ENCODE data around the gene LINC01488.

LINC01488 gene

DNA sequence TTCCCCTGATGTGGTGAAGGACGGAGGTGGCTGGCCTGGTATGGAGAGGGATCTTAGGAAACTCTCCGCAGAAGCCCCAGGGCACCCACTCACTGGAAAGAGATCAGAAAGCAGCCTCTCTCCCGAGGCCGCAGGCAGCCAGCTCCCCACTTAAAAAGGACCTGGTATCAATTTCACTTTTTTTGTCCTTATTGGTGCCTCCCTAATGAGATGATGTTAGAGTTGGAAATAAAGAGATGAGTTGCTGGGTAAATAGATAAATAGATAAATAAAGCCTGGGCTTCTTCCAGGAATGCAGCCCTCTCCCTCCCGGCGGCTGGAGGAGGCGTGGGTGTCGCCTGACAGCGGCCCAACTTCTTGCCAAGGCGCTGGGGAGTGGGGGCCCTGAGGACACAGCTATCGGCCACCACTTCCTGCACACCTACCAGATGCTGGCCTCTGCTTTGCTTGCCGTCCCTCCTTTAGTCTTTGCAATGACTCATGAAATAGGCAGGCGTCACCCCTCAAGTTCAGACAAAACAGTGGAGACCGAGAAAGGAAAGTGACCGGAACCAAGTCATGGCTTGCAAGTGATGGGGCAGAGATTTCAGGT is 42.9 kb downstream of the LINC01488 start:
- Histone ChIP-seq H3K4me3 (ENCODE audit: low read depth in 1 of 2, low read length in 2 of 2) (no peak overlapping the region), H3K27ac (ENCODE audit: low read depth, low read length) (no peak overlapping the region), H3K27me3 (ENCODE audit: control insufficient read depth in 1 of 2, insufficient read depth in 2 of 2, low read length in 2 of 2) (peaks cover 0 to 6% of the 10 kb centered on the region in 2 donors), H3K9ac (ENCODE audit: low read length) (no peak overlapping the region), H3K36me3 (ENCODE audit: insufficient read depth, low read length) (no peaks in the 10 kb centered on the region), H3K9me3 (ENCODE audit: low read length) (no peaks in the 10 kb centered on the region), H3K4me1 (ENCODE audit: insufficient read depth, low read length) (no peaks in the 10 kb centered on the region)

- H3K9me3 ChIP-seq (ENCODE audit: low read length), result no peaks in the 10 kb centered on the region
- H3K4me1 ChIP-seq (ENCODE audit: insufficient read depth, low read length), result no peaks in the 10 kb centered on the region
- H3K9ac ChIP-seq (ENCODE audit: low read length), result no peak overlapping the region
- peaks cover 0 to 6% of the 10 kb centered on the region in 2 donors for H3K27me3 ChIP-seq (ENCODE audit: control insufficient read depth in 1 of 2, insufficient read depth in 2 of 2, low read length in 2 of 2)
- H3K4me3 ChIP-seq (ENCODE audit: low read depth in 1 of 2, low read length in 2 of 2), result no peak overlapping the region
- H3K27ac ChIP-seq (ENCODE audit: low read depth, low read length), result no peak overlapping the region
- H3K36me3 ChIP-seq (ENCODE audit: insufficient read depth, low read length), result no peaks in the 10 kb centered on the region
Observed at GRCh38 chr11:69524991-69525411, 43.5 kb downstream of the LINC01488 start.

DNA sequence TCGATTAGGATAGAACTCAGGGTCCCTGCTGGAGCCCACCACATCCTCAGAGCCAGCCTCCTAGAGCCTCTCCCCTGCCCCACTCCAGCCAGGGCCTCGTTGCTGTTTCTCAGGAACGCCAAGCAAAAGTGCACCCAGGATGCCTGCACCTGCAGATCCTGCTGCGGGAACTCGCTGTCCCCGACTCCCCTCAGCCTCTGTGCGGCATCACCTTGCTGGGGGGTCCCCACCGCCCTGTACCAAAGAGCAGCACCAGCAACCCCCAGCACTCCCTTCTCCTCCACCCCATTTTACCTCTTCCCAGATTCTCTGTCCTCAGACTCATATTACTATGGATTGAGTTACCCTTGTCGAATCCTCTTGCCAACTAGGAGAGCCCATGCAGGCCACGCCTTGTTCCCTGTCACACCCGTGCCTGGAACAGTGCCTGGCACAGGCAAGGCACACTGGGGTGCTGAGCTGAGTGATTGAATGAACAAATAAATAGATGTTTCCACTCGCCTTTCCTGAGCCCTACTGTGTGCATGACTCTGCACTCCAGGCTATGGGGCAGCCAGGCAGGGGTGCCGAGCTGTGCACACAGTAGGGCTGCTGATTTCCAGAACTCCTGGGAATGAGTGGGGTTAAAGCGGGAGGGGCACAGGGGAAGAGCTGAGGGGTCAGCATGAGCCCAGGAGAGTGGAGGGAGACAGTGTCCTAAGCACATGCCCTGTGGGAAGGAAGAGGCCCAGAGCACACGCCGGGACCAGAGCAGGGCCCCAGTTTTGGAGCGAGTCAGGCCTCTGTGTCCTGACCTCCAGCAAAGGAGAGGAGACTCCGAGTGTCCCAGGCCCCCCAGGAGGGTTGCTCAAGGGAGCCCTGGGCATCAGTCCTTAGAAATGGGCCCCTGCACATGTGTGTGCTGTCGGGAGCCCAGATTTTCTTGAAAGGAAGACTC is 44.3 kb downstream of the LINC01488 start:
- no peak overlapping the region for H3K9ac ChIP-seq (ENCODE audit: low read length)
- H3K27me3 ChIP-seq (ENCODE audit: control insufficient read depth in 1 of 2, insufficient read depth in 2 of 2, low read length in 2 of 2), result peaks cover 0 to 6% of the 10 kb centered on the region in 2 donors
- H3K36me3 ChIP-seq (ENCODE audit: insufficient read depth, low read length), result no peaks in the 10 kb centered on the region
- no peak overlapping the region for H3K4me3 ChIP-seq (ENCODE audit: low read depth in 1 of 2, low read length in 2 of 2)
- H3K4me1 ChIP-seq (ENCODE audit: insufficient read depth, low read length), result no peaks in the 10 kb centered on the region
- no peaks in the 10 kb centered on the region for H3K9me3 ChIP-seq (ENCODE audit: low read length)
- H3K27ac ChIP-seq (ENCODE audit: low read depth, low read length), result no peak overlapping the region

- H3K36me3 ChIP-seq (ENCODE audit: insufficient read depth, low read length), result no peaks in the 10 kb centered on the region
- no peaks in the 10 kb centered on the region for H3K9me3 ChIP-seq (ENCODE audit: low read length)
- H3K27me3 ChIP-seq (ENCODE audit: control insufficient read depth in 1 of 2, insufficient read depth in 2 of 2, low read length in 2 of 2), result peaks cover 0 to 6% of the 10 kb centered on the region in 2 donors
- H3K27ac ChIP-seq (ENCODE audit: low read depth, low read length), result no peak overlapping the region
- no peak overlapping the region for H3K4me3 ChIP-seq (ENCODE audit: low read depth in 1 of 2, low read length in 2 of 2)
- no peak overlapping the region for H3K9ac ChIP-seq (ENCODE audit: low read length)
- no peaks in the 10 kb centered on the region for H3K4me1 ChIP-seq (ENCODE audit: insufficient read depth, low read length)
Observed at GRCh38 chr11:69526453-69526810, 45.0 kb downstream of the LINC01488 start.

DNA sequence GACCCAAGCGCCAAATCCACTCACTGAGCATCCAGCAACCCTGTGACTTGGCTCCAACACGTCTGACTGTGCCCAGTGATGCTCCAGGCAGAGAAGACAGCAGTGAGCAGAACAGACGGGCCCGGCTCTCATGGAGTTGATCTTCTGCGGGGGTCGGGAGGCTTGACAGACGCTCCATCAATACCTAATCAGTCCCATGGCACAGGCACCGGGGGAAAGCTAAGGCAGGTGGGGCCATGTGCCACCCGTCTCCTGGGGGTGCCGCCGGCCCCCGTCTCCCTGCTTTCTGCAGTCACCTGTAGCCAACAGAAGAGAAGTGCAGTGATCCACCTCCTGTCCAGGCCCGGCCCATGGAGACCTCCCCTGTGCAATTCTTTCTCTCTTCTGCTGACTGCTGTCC is 47.5 kb downstream of the LINC01488 start:
- Histone ChIP-seq H3K9me3 (ENCODE audit: low read length) (no peaks in the 10 kb centered on the region), H3K4me3 (ENCODE audit: low read depth in 1 of 2, low read length in 2 of 2) (no peak overlapping the region), H3K36me3 (ENCODE audit: insufficient read depth, low read length) (no peaks in the 10 kb centered on the region), H3K9ac (ENCODE audit: low read length) (no peak overlapping the region), H3K27ac (ENCODE audit: low read depth, low read length) (no peak overlapping the region), H3K4me1 (ENCODE audit: insufficient read depth, low read length) (no peaks in the 10 kb centered on the region), H3K27me3 (ENCODE audit: control insufficient read depth in 1 of 2, insufficient read depth in 2 of 2, low read length in 2 of 2) (peaks cover 0 to 6% of the 10 kb centered on the region in 2 donors)

DNA sequence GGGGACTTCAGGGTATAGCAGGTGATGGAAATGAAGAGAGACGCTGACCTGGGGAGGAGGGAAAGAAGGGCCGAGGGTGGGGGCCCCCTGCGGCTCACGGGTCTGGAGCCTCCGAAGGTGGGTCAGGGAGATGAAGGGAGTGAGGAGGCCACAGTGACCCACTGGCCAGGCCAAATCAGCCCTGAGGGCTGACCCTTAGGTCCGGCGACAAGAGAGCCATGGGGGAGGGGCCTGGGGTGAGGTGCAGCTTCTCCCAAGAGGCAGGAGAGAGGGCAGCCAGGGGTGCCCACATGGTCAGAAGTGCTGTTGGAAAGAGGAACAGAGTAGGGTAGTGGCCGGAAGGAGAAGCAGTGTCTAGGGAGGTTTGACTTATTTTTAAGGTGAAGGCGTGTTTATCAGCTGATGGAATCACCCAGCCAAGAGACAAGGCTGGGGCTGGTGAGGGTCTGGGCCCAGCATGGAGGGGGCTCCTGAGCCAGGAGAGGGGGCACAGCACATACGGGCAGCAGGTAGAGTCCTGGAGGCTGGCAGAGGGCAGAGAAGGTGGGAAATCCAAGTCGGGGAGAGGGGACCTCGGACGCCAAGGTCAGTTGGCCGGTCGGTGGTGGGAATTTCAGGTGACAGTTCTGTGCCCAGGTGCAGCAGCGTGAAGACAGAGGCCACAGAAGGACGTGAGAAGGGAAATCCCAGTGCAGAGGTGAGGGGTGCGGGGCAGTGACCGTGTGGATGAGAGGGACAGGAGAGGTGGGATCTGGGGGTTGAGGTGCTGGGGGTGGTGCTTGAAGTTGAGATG is 49.0 kb downstream of the LINC01488 start:
- no peak overlapping the region for H3K4me3 ChIP-seq (ENCODE audit: low read depth in 1 of 2, low read length in 2 of 2)
- peaks cover 0 to 2% of the 10 kb centered on the region in 2 donors for H3K27me3 ChIP-seq (ENCODE audit: control insufficient read depth in 1 of 2, insufficient read depth in 2 of 2, low read length in 2 of 2)
- no peaks in the 10 kb centered on the region for H3K9me3 ChIP-seq (ENCODE audit: low read length)
- no peak overlapping the region for H3K27ac ChIP-seq (ENCODE audit: low read depth, low read length)
- no peaks in the 10 kb centered on the region for H3K4me1 ChIP-seq (ENCODE audit: insufficient read depth, low read length)
- no peak overlapping the region for H3K9ac ChIP-seq (ENCODE audit: low read length)
- no peaks in the 10 kb centered on the region for H3K36me3 ChIP-seq (ENCODE audit: insufficient read depth, low read length)

- Histone ChIP-seq H3K9ac (ENCODE audit: low read length) (no peak overlapping the region), H3K9me3 (ENCODE audit: low read length) (no peaks in the 10 kb centered on the region)
Observed at GRCh38 chr11:69531071-69531716, 49.7 kb downstream of the LINC01488 start.

DNA sequence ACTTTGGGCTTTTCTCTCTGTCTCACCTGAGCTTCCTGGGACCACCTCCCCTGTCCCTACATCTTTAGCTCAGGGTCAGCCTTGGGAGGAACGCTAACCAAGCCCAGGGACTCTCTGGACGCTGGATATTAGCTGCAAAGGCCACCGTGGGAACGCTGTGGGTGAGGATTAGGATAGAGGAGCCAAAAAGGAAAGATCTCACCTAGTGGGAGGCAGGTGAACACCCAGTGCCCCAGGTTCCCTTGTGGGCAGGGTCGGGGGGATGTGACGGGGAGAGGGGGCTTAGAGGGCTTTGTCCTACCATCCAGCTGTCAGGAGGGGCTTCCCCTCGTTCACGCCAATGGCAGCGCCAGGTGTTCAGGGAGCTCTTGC is 50.2 kb downstream of the LINC01488 start:
- no peak overlapping the region for H3K27ac ChIP-seq (ENCODE audit: low read depth, low read length)
- no peaks in the 10 kb centered on the region for H3K27me3 ChIP-seq (ENCODE audit: control insufficient read depth in 1 of 2, insufficient read depth in 2 of 2, low read length in 2 of 2)
- no peaks in the 10 kb centered on the region for H3K9me3 ChIP-seq (ENCODE audit: low read length)
- H3K4me3 ChIP-seq (ENCODE audit: low read depth in 1 of 2, low read length in 2 of 2), result no peak overlapping the region
- H3K36me3 ChIP-seq (ENCODE audit: insufficient read depth, low read length), result no peaks in the 10 kb centered on the region
- no peaks in the 10 kb centered on the region for H3K4me1 ChIP-seq (ENCODE audit: insufficient read depth, low read length)
- no peak overlapping the region for H3K9ac ChIP-seq (ENCODE audit: low read length)

More at GRCh38 chr11:69531071-69531716, 49.7 kb downstream of the LINC01488 start:
- no peak overlapping the region for H3K4me3 ChIP-seq (ENCODE audit: low read depth in 1 of 2, low read length in 2 of 2)
- no peaks in the 10 kb centered on the region for H3K27me3 ChIP-seq (ENCODE audit: control insufficient read depth in 1 of 2, insufficient read depth in 2 of 2, low read length in 2 of 2)
- H3K27ac ChIP-seq (ENCODE audit: low read depth, low read length), result no peak overlapping the region
- no peaks in the 10 kb centered on the region for H3K36me3 ChIP-seq (ENCODE audit: insufficient read depth, low read length)
- H3K4me1 ChIP-seq (ENCODE audit: insufficient read depth, low read length), result no peaks in the 10 kb centered on the region

- H3K9ac ChIP-seq (ENCODE audit: low read length), result no peak overlapping the region
- H3K36me3 ChIP-seq (ENCODE audit: insufficient read depth, low read length), result no peaks in the 10 kb centered on the region
- no peaks in the 10 kb centered on the region for H3K4me1 ChIP-seq (ENCODE audit: insufficient read depth, low read length)
- H3K9me3 ChIP-seq (ENCODE audit: low read length), result no peaks in the 10 kb centered on the region
- no peak overlapping the region for H3K4me3 ChIP-seq (ENCODE audit: low read depth in 1 of 2, low read length in 2 of 2)
- H3K27ac ChIP-seq (ENCODE audit: low read depth, low read length), result no peak overlapping the region
- H3K27me3 ChIP-seq (ENCODE audit: control insufficient read depth in 1 of 2, insufficient read depth in 2 of 2, low read length in 2 of 2), result no peaks in the 10 kb centered on the region
Observed at GRCh38 chr11:69533296-69534165, 52.1 kb downstream of the LINC01488 start.

- no peak overlapping the region for H3K9ac ChIP-seq (ENCODE audit: low read length)
- H3K4me1 ChIP-seq (ENCODE audit: insufficient read depth, low read length), result no peaks in the 10 kb centered on the region
- H3K27ac ChIP-seq (ENCODE audit: low read depth, low read length), result no peak overlapping the region
- H3K27me3 ChIP-seq (ENCODE audit: control insufficient read depth in 1 of 2, insufficient read depth in 2 of 2, low read length in 2 of 2), result no peaks in the 10 kb centered on the region
- H3K36me3 ChIP-seq (ENCODE audit: insufficient read depth, low read length), result no peaks in the 10 kb centered on the region
- no peak overlapping the region for H3K4me3 ChIP-seq (ENCODE audit: low read depth in 1 of 2, low read length in 2 of 2)
- H3K9me3 ChIP-seq (ENCODE audit: low read length), result no peaks in the 10 kb centered on the region
Observed at GRCh38 chr11:69534166-69534530, 52.7 kb downstream of the LINC01488 start.
